Effector memory CD4-positive, alpha-beta T cell (primary cell): ENCODE data around the gene TTLL9.

Experiments
- DNase-seq, 3 donors: peaks; one replicate each; pipeline ENCODE4 v3.0.0-alpha.2; 2020
- H3K27ac ChIP-seq: 2 replicates; pipeline ENCODE4 v1.7.0; 2013; ENCODE audit warnings: mild to moderate bottlenecking, low read length, moderate library complexity; ENCODE audit not compliant: insufficient read depth, poor library complexity, severe bottlenecking
- H3K27me3 ChIP-seq: replicated peaks from 2 replicates; pipeline ENCODE4 v1.7.0; 2013; ENCODE audit warnings: mild to moderate bottlenecking, low read length; ENCODE audit not compliant: insufficient read depth, control insufficient read depth, poor library complexity, severe bottlenecking
- H3K36me3 ChIP-seq: 2 replicates; pipeline ENCODE4 v1.7.0; 2013; ENCODE audit warnings: mild to moderate bottlenecking, low read length, moderate library complexity; ENCODE audit not compliant: control insufficient read depth, insufficient read depth
- H3K4me1 ChIP-seq: 2 replicates; pipeline ENCODE4 v1.7.0; 2013; ENCODE audit warnings: low read length, mild to moderate bottlenecking; ENCODE audit not compliant: control insufficient read depth, insufficient read depth, poor library complexity, severe bottlenecking
- H3K4me3 ChIP-seq: 2 replicates; pipeline ENCODE4 v1.7.0; 2013; ENCODE audit warnings: low read length, low read depth, mild to moderate bottlenecking; ENCODE audit not compliant: insufficient read depth, poor library complexity, severe bottlenecking
- H3K9me3 ChIP-seq: 2 replicates; pipeline ENCODE4 v1.7.0; 2013; ENCODE audit warnings: mild to moderate bottlenecking, low read length, moderate library complexity; ENCODE audit not compliant: control insufficient read depth

Gene TTLL9

DNA sequence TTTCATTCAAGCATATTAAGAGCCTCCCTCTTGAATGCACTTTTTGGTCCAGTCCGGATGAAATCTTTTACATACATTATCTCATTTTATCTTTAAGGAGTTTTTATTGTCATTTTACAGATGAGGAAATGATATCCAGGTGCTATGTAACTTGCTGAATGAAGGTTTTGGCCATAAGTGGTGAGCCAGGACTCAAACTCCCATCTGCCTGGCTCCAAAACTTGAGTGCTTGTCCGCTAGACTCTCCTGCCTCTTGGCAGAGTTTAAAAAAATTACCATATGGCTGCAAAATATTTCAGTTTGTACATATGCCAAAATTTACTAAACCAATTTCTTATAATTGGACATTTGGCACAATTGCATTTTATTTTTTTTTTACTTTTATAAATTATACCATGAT is 69.2 kb downstream of the TTLL9 start:
- Histone ChIP-seq H3K9me3 (no peaks in the 10 kb centered on the region), H3K4me1 (no peaks in the 10 kb centered on the region), H3K27ac (no peak overlapping the region), H3K36me3 (peaks cover 22% of the 10 kb centered on the region), H3K27me3 (no peaks in the 10 kb centered on the region), H3K4me3 (no peak overlapping the region)
- DNase-seq = no peak

DNA sequence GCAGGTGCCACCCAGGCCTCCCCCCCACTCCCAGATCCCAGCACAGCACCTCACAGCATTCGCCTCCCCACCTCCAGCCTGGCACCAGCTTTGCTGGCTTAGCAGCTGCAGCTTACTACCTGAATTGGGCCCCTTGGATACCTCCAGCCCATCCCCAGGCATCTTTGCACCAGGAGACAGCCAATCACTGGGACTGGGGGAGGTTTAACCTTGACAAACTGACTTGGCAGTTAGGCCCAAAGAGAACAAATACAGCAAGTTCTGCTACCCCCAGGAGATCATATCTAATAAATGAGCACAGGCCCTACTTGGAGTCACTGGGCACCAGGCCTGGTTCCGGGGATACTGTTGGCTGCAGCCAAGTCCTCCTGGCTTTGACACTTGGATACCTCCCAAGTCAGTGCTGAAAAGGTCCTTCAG is 72.6 kb downstream of the TTLL9 start:
- Histone ChIP-seq H3K9me3 (peaks cover 2% of the 10 kb centered on the region), H3K27me3 (no peaks in the 10 kb centered on the region), H3K36me3 (peaks cover 56% of the 10 kb centered on the region), H3K4me1 (no peaks in the 10 kb centered on the region), H3K4me3 (no peak overlapping the region), H3K27ac (no peak overlapping the region)
- DNase-seq = no peak

DNA sequence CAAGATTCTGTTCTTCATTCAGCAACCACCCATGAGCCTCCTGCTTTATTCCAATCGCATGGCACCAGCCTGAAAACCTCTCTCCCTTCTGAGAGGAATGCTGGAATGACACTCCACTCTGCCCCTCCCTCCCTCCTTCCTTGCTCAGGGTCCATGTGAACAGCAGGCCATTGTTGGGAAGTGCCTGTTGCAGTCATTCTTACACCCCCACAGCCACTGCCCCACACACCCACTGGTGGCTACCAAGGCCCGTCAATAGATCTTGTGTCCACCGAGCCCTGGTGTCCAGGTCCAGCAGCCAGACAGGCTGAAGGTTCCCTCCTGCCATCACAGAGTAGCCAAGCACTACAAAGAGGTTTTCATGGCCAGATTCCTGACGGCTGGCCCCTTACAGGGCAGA is 74.9 kb downstream of the TTLL9 start:
- Histone ChIP-seq H3K9me3 (peaks cover 3% of the 10 kb centered on the region), H3K4me3 (no peak overlapping the region), H3K27ac (no peak overlapping the region), H3K4me1 (peaks cover 1% of the 10 kb centered on the region), H3K36me3 (peaks cover 67% of the 10 kb centered on the region), H3K27me3 (no peaks in the 10 kb centered on the region)
- no peak for DNase-seq

DNA sequence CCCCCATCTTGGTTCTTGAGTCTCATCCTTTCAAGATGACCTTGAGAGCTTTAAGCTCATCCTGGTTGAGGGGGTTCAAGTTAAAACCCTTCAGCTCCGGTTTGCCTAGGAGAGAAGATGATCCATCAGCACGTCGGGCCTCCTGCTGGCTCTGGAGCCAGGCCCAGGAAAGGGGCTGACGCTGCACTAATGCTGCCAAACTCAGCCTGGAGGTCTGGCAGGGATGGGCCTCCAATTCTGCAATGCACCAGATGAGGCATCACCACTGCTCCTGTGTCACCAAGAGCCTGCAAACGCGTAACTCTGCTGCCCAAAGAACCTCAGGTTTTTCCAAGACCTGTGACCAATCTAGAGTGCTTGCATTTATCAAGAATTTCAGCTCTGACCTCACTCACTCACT is 75.4 kb downstream of the TTLL9 start:
- DNase-seq = no peak
- H3K4me3 ChIP-seq = no peak overlapping the region
- H3K9me3 ChIP-seq = peaks cover 3% of the 10 kb centered on the region
- no peaks in the 10 kb centered on the region for H3K27me3 ChIP-seq
- H3K27ac ChIP-seq = no peak overlapping the region
- peaks cover 6% of the 10 kb centered on the region for H3K4me1 ChIP-seq
- H3K36me3 ChIP-seq = peaks cover 67% of the 10 kb centered on the region

DNA sequence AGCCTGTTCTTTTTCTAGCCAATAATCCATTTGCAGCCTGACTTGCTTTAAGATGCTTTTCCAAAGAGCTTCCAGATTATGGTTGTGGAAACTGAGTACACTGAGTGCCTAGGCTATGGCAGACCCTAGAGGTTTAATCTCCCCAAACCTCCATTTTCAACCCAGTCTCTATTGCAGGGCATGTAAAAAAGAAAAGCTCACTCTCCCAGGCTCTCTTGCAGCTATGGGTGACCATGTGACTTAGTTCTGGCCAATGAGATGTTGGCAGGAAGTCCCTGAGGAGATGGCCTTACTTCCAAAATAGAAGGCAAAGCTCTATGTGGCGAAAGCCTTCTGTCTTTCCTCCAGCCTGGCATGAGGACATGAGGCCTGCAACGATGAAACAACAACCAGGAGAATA is 77.6 kb downstream of the TTLL9 start:
- Histone ChIP-seq H3K27ac (no peak overlapping the region), H3K4me3 (no peak overlapping the region), H3K9me3 (peaks cover 3% of the 10 kb centered on the region), H3K27me3 (no peaks in the 10 kb centered on the region), H3K36me3 (peaks cover 60% of the 10 kb centered on the region), H3K4me1 (peaks cover 12% of the 10 kb centered on the region)
- DNase-seq = no peak

DNA sequence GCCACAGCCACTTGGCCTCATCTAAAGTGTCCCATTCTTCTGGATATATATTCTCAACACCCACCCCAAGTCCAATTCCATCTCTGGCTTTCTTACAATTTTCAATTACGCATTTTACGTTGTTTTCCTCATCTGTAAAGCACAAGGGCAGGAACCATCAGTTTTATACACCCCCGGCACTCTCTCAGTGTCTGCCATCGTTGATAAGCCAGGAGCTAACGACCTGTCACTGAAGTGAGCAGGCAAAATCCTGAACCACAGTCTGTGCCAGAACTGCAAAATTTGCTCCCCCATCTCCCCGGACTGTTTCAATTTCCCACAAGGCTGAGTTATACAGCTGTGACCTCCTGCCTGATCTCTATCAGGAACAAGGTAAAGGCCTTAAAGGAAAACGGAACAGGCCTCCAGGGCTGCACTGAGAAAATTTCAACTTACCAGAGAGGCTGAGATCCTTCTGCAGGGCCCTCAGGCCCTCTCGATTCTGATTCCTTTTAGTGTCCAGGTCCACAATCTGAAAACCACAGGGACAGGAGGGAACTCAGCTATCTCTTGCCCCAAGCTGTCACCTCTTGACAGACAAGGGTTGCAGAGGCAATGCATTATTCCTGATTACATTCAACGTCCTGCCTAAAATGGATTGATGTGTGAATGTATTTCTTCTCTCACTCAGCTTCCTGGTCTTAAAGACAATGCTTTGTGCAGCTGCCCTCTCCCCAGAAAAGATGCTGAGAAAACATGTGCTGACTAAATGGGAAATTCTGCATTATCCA is 79.6 kb downstream of the TTLL9 start:
- peaks cover 3% of the 10 kb centered on the region for H3K9me3 ChIP-seq
- peaks cover 12% of the 10 kb centered on the region for H3K4me1 ChIP-seq
- peaks cover 40% of the 10 kb centered on the region for H3K36me3 ChIP-seq
- no peak overlapping the region for H3K27ac ChIP-seq
- no peak for DNase-seq
- H3K4me3 ChIP-seq = peak overlapping the region; percentile 89
- no peaks in the 10 kb centered on the region for H3K27me3 ChIP-seq

DNA sequence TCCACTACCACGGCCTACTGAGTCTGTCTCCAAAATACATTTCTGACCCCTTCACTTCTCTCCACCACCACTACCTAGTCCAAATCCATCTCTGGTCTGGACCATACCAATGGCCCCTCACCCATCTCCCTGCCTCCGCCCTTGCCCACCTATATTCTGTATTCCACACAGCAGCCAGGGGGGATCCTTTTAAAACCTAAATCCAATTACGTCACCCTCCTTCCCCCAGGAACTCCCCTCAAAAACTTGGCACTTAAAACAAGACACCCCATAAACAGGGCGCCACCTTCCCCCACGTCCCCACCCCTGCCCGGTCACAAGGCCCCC is 80.7 kb downstream of the TTLL9 start:
- H3K4me1 ChIP-seq = peaks cover 12% of the 10 kb centered on the region
- H3K9me3 ChIP-seq = peaks cover 3% of the 10 kb centered on the region
- no peaks in the 10 kb centered on the region for H3K27me3 ChIP-seq
- no peak for DNase-seq
- H3K27ac ChIP-seq = peak overlapping the region; percentile 74
- peaks cover 29% of the 10 kb centered on the region for H3K36me3 ChIP-seq
- H3K4me3 ChIP-seq = peak overlapping the region; percentile 89

DNA sequence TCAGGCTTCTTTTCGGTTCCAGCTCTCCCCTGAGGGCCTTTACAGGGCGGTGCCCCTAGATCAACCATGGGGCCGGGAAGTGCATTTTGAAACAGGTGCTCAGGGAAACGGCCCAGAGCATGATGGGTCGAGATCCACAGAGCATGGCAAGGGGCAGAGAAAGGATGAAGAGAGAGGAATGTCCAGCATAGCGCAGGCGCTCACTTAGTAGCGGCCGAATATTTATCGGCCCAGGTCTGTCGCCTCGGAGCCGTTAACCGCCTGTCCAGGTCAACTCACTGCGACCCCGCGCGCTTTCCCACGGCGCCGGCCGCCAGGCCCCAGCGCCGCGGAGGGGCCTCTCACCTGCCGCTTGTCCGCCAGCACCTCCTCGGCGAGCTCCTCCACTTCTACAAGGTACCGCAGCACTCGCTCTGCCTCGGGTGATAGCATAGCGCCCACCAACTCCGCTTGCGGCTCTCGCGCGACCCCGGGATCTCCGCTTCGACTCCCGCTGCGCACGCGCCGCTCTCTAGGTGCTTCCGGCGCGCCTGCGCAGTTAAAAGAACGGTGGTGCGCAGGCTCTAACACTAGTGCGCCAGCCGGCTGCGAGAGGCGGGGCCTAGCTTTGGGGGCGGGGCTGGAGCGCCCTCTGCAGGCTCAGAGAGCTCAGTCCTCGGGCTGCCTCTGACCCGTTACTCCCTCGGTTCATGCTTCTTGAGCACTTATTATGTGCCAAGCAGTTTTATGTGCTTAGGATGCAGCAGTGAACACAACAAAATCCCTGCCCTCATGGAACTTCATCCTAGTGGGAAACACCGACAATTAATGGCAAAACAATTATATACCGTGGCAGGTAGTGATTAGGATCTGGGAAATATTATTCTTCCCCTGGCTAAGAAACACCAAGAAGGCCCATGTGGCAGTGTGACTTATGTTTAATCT is 81.4 kb downstream of the TTLL9 start, which contains the start of gene PDRG1:
TSS of gene PDRG1 (minus strand) at position 517 of the 924 bp plus-strand sequence. CDS start at position 432, 85 bp downstream.
- Histone ChIP-seq H3K4me3 (peak within 1 kb of the TSS; percentile 89), H3K9me3 (peaks cover 3% of the 10 kb centered on the region), H3K36me3 (peaks cover 23% of the 10 kb centered on the region), H3K27me3 (no peaks in the 10 kb centered on the region), H3K4me1 (peaks cover 12% of the 10 kb centered on the region), H3K27ac (peak within 1 kb of the TSS; percentile 74)
- peak; percentile 91 to 94 (median 93) for DNase-seq

DNA sequence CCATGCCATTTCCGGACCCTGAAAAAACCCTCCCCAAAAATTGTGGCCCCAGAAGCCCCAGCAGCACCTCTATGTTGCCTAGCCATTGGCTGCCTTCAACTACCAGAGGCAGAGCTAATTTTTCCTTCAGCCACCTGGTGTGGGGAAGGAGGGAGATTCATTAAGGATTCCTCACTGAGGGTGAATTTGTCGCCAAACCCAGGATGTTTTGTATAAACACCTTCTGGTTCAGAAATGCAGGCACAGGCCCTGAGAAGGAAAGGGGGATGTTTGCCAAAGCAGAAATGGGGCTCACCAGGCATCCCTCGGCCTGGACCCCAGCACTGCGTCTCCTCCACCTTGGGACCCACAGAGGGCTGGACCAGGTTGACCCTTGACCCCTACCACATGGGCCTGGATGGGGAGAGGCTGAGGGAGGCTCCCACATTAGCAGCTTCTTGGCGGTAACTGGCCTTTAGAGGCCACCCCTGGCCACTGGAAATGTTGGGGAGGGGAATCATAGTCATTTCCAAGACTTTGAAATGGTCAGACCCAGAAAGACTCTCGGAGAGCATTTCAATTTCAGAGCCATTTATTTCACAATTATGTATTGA is 83.2 kb downstream of the TTLL9 start:
- Histone ChIP-seq H3K36me3 (peaks cover 5% of the 10 kb centered on the region), H3K27ac (no peak overlapping the region), H3K27me3 (no peaks in the 10 kb centered on the region), H3K4me1 (peaks cover 12% of the 10 kb centered on the region), H3K9me3 (no peaks in the 10 kb centered on the region), H3K4me3 (no peak overlapping the region)
- no peak for DNase-seq
